Measurements from ENCODE around the gene PDE7B.

PDE7B gene

GRCh38 chr6:136173519-136174507 lies 322.3 kb downstream of the PDE7B start:
- no peak overlapping the region for H3K4me3 ChIP-seq (ENCODE audit: low read length)
- TF ChIP-seq CTCF (conservative IDR thresholded peaks at IDR 0.05; ENCODE audit: low read depth, low read length), result no peak
- DNase-seq (ENCODE audit: low read depth), result no peak

- H3K4me3 ChIP-seq (ENCODE audit: low read length), result no peak overlapping the region
- no peak for TF ChIP-seq CTCF (conservative IDR thresholded peaks at IDR 0.05; ENCODE audit: low read depth, low read length)
- no peak for DNase-seq (ENCODE audit: low read depth)
Measured at GRCh38 chr6:136174510-136174909, 323.0 kb downstream of the PDE7B start.

GRCh38 chr6:136175873-136176272 lies 324.4 kb downstream of the PDE7B start:
- no peak for TF ChIP-seq CTCF (conservative IDR thresholded peaks at IDR 0.05; ENCODE audit: low read depth, low read length)
- no peak overlapping the region for H3K4me3 ChIP-seq (ENCODE audit: low read length)
- DNase-seq (ENCODE audit: low read depth), result no peak

GRCh38 chr6:136178749-136179148 lies 327.2 kb downstream of the PDE7B start:
- no peak for DNase-seq (ENCODE audit: low read depth)
- H3K4me3 ChIP-seq (ENCODE audit: low read length), result no peak overlapping the region
- TF ChIP-seq CTCF (conservative IDR thresholded peaks at IDR 0.05; ENCODE audit: low read depth, low read length), result no peak

- no peak overlapping the region for H3K4me3 ChIP-seq (ENCODE audit: low read length)
- TF ChIP-seq CTCF (conservative IDR thresholded peaks at IDR 0.05; ENCODE audit: low read depth, low read length), result no peak
- DNase-seq (ENCODE audit: low read depth), result no peak
Measured at GRCh38 chr6:136180704-136181511, 329.4 kb downstream of the PDE7B start.

- DNase-seq (ENCODE audit: low read depth), result no peak
- H3K4me3 ChIP-seq (ENCODE audit: low read length), result no peak overlapping the region
- no peak for TF ChIP-seq CTCF (conservative IDR thresholded peaks at IDR 0.05; ENCODE audit: low read depth, low read length)
Measured at GRCh38 chr6:136181512-136181833, 330.0 kb downstream of the PDE7B start.

All from retinal pigment epithelial cell (primary cell).